ENCODE results near the gene ARID4B. TPM values are rescaled to one million over a fixed set of nuclear protein-coding genes. Genes with fewer than 3 reads are reported as not detected.

The ARID4B gene
- total and polyA plus RNA-seq, 2 donors (not counting 1 experiment from before 2014, with no cell fraction given): 15.3 to 42.4 TPM

DNA sequence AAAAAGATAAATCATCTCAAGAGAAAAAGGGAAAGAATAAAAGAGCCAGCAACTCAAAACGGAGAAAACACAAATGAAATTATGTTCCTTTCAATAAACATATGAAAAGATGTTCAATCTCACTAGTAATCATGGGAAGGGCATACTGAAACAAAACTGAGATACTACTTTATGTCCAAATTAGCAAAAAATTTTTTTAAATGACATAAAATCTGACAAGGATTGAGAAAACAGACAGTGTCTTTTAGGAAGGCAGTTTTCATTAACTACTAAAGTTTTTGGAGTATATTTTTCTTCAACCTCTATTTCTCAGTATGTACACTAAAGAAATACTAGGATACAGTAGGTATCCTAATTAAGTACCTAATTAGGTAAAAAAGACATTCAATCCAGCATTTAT is 73.3 kb downstream of the ARID4B start:
- Histone ChIP-seq H3K27me3 (ENCODE audit: control insufficient read depth, insufficient read depth, low read length) (no peaks in the 10 kb centered on the region), H4K20me1 (ENCODE audit: control insufficient read depth, extremely low read depth, insufficient read depth, low read length) (no peaks in the 10 kb centered on the region), H3K4me2 (ENCODE audit: extremely low read depth, insufficient read depth, low read length) (no peak overlapping the region), H3K27ac (ENCODE audit: insufficient read depth, low read length) (no peak overlapping the region), H3K36me3 (ENCODE audit: control insufficient read depth, insufficient read depth, low read length) (no peaks in the 10 kb centered on the region), H2AFZ (ENCODE audit: low read length) (no peak overlapping the region), H3K4me1 (ENCODE audit: control insufficient read depth, extremely low read depth, insufficient read depth, low read length) (no peaks in the 10 kb centered on the region), H3K9me3 (ENCODE audit: control insufficient read depth, insufficient read depth, low read depth, low read length) (no peaks in the 10 kb centered on the region), H3K9ac (ENCODE audit: insufficient read depth, low read length) (no peak overlapping the region), H3K4me3 (replicated peaks in 1 of 4; ENCODE audit: control extremely low read depth in 1 of 4, insufficient read depth in 1 of 4, low read depth in 3 of 4, low read length in 4 of 4) (no peak overlapping the region), H3K79me2 (ENCODE audit: control insufficient read depth, insufficient read depth, low read length) (peaks cover 5% of the 10 kb centered on the region)
- DNase-seq (ENCODE audit: low read depth in 2 of 2): no peak
- TF ChIP-seq, protein P1, sequence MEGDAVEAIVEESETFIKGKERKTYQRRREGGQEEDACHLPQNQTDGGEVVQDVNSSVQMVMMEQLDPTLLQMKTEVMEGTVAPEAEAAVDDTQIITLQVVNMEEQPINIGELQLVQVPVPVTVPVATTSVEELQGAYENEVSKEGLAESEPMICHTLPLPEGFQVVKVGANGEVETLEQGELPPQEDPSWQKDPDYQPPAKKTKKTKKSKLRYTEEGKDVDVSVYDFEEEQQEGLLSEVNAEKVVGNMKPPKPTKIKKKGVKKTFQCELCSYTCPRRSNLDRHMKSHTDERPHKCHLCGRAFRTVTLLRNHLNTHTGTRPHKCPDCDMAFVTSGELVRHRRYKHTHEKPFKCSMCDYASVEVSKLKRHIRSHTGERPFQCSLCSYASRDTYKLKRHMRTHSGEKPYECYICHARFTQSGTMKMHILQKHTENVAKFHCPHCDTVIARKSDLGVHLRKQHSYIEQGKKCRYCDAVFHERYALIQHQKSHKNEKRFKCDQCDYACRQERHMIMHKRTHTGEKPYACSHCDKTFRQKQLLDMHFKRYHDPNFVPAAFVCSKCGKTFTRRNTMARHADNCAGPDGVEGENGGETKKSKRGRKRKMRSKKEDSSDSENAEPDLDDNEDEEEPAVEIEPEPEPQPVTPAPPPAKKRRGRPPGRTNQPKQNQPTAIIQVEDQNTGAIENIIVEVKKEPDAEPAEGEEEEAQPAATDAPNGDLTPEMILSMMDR (conservative IDR thresholded peaks at IDR 0.05 in 1 of 2, IDR thresholded peaks at IDR 0.05 in 1 of 2; ENCODE audit: low read depth in 1 of 2, low read length in 2 of 2): no peak
- no peak for TF ChIP-seq EZH2 (IDR thresholded peaks at IDR 0.05; ENCODE audit: low read length, missing control alignments)

DNA sequence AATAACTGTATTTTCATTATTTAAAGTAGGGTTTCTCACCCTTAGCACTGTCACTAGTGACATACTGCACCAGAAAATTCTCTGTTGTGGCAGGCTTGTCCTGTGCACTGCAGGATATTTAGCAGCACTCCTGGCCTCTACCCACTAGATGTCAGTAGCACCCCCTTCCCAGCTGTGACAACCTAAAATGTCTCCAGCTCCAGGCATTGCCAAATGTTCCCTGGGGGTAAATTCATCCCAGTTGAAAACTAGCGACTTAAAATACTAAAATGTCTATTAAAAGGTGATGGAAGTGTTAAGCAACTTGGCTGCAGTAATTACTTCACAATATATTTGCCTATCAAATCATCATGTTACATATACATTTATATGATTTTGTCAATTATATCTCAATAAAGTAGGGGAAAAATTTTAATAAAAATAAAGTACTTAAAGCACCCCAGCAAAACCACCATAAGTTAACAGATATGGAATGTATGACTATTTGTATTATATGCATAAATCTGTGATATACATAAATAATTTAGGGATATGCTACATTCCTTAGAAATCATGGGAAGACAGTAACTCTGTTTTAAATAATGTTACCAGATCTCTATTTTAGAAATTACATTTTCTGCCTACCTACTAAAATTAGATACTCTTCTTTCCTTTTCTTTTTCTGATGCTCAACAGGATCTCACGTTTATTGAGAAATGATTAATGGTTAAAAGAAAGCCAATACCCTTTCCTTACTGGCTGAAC is 74.6 kb downstream of the ARID4B start:
- H4K20me1 ChIP-seq (ENCODE audit: control insufficient read depth, extremely low read depth, insufficient read depth, low read length): no peaks in the 10 kb centered on the region
- no peak overlapping the region for H3K4me2 ChIP-seq (ENCODE audit: extremely low read depth, insufficient read depth, low read length)

DNA sequence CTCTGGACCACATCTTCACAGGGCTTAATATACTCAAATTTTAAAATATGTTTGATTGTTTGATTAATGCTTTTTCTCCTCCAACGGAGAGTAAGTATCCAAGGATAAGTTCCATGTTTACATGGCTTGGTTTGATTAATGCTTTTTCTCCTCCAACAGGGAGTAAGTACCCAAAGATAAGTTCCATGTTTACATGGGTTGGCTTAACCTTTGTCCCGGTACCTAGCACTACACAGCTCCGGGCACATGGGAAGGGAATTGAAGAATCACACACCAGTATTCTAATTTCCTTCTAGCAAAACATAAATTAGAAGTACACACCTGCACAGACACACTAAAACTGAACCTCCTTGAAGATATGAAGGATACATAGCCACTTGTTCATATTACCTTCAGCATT is 77.5 kb downstream of the ARID4B start:
- Histone ChIP-seq H3K9me3 (ENCODE audit: control insufficient read depth, insufficient read depth, low read depth, low read length) (no peaks in the 10 kb centered on the region), H4K20me1 (ENCODE audit: control insufficient read depth, extremely low read depth, insufficient read depth, low read length) (no peaks in the 10 kb centered on the region), H2AFZ (ENCODE audit: low read length) (no peak overlapping the region), H3K36me3 (ENCODE audit: control insufficient read depth, insufficient read depth, low read length) (no peaks in the 10 kb centered on the region), H3K79me2 (ENCODE audit: control insufficient read depth, insufficient read depth, low read length) (no peaks in the 10 kb centered on the region), H3K27ac (ENCODE audit: insufficient read depth, low read length) (no peak overlapping the region), H3K4me2 (ENCODE audit: extremely low read depth, insufficient read depth, low read length) (no peak overlapping the region), H3K4me1 (ENCODE audit: control insufficient read depth, extremely low read depth, insufficient read depth, low read length) (no peaks in the 10 kb centered on the region), H3K4me3 (replicated peaks in 1 of 4; ENCODE audit: control extremely low read depth in 1 of 4, insufficient read depth in 1 of 4, low read depth in 3 of 4, low read length in 4 of 4) (no peak overlapping the region), H3K27me3 (ENCODE audit: control insufficient read depth, insufficient read depth, low read length) (no peaks in the 10 kb centered on the region), H3K9ac (ENCODE audit: insufficient read depth, low read length) (no peak overlapping the region)
- TF ChIP-seq, protein P1 (conservative IDR thresholded peaks at IDR 0.05 in 1 of 2, IDR thresholded peaks at IDR 0.05 in 1 of 2; ENCODE audit: low read depth in 1 of 2, low read length in 2 of 2): no peak
- no peak for TF ChIP-seq EZH2 (IDR thresholded peaks at IDR 0.05; ENCODE audit: low read length, missing control alignments)
- no peak for DNase-seq (ENCODE audit: low read depth in 2 of 2)

More for the DNA sequence above, 74.6 kb downstream of the ARID4B start:
- Histone ChIP-seq H3K4me3 (replicated peaks in 1 of 4; ENCODE audit: control extremely low read depth in 1 of 4, insufficient read depth in 1 of 4, low read depth in 3 of 4, low read length in 4 of 4) (no peak overlapping the region), H3K27me3 (ENCODE audit: control insufficient read depth, insufficient read depth, low read length) (no peaks in the 10 kb centered on the region), H3K36me3 (ENCODE audit: control insufficient read depth, insufficient read depth, low read length) (no peaks in the 10 kb centered on the region), H2AFZ (ENCODE audit: low read length) (no peak overlapping the region), H3K4me1 (ENCODE audit: control insufficient read depth, extremely low read depth, insufficient read depth, low read length) (no peaks in the 10 kb centered on the region), H3K27ac (ENCODE audit: insufficient read depth, low read length) (no peak overlapping the region), H3K9ac (ENCODE audit: insufficient read depth, low read length) (no peak overlapping the region), H3K9me3 (ENCODE audit: control insufficient read depth, insufficient read depth, low read depth, low read length) (no peaks in the 10 kb centered on the region), H3K79me2 (ENCODE audit: control insufficient read depth, insufficient read depth, low read length) (peaks cover 3% of the 10 kb centered on the region)
- TF ChIP-seq EZH2 (IDR thresholded peaks at IDR 0.05; ENCODE audit: low read length, missing control alignments): no peak
- TF ChIP-seq, protein P1 (conservative IDR thresholded peaks at IDR 0.05 in 1 of 2, IDR thresholded peaks at IDR 0.05 in 1 of 2; ENCODE audit: low read depth in 1 of 2, low read length in 2 of 2): peak; percentile 87 to 91
- peak; percentile 52 to 78 for DNase-seq (ENCODE audit: low read depth in 2 of 2)
